ENCODE results near the gene PSAPL1.

- TF ChIP-seq CTCF (IDR thresholded peaks at IDR 0.05; ENCODE audit: low read depth, low read length, poor library complexity, severe bottlenecking): no peak
- no peak for TF ChIP-seq EZH2phosphoT487 (IDR thresholded peaks at IDR 0.05; ENCODE audit: borderline replicate concordance, low read length)
Observed at GRCh38 chr4:7427361-7427760, 7.4 kb downstream of the PSAPL1 start.
